Measurements from ENCODE around the gene KIAA1614. TPM values are rescaled to one million over a fixed set of nuclear protein-coding genes. Genes with fewer than 3 reads are reported as not detected.

KIAA1614 gene
- polyA plus RNA-seq, 1 of the 3 experiments (the other 2 are of a cell fraction) = 1.1 TPM

DNA sequence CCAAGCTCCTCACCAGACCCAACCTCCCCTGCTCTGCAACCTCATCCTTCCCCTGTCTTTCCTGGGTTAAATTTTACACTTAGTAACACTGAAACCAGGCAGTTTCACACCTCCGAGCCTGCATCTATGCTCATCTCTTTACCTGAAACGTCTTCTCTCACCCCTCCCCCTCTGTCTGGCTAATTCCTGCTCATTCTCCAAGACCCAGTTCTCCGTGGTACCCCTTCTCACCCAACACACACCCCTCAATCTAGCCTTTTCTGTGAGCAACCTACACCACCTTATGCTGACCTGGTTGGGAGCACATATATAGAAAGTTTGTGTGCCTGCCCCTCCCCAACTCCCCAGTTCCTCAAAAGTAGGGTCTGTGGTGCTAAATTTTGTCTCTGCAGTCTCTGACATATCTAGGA, 3.7 kb upstream of the KIAA1614 start:
- ChIA-PET CTCF (interaction anchor here (1.1 to 1.8 kb wide), 2 partner anchors 27 to 258 kb away, joined by 4 read pairs; no protein-coding TSS in a partner anchor), POLR2A (no interaction called here)
- Histone ChIP-seq H3K27me3 (ENCODE audit: insufficient read depth) (no peaks in the 10 kb centered on the region), H3F3A (replicated peaks; ENCODE audit: insufficient read depth) (no peaks in the 10 kb centered on the region), H3K4me1 (ENCODE audit: control insufficient read depth in 1 of 2, insufficient read depth in 2 of 2, low read depth in 1 of 2, low read length in 1 of 2) (no peaks in the 10 kb centered on the region), H3K36me3 (replicated peaks in 1 of 2; ENCODE audit: control insufficient read depth in 1 of 2, insufficient read depth in 2 of 2, low read length in 1 of 2) (no peaks in the 10 kb centered on the region), H3K4me2 (no peak overlapping the region), H3K9me3 (no peaks in the 10 kb centered on the region), H3K79me2 (ENCODE audit: insufficient read depth) (no peaks in the 10 kb centered on the region), H3K4me3 (ENCODE audit: low read depth in 2 of 2, low read length in 1 of 2) (no peak overlapping the region), H3K27ac (ENCODE audit: low read depth in 2 of 2, low read length in 1 of 2) (no peak overlapping the region), H2AFZ (ENCODE audit: low read depth) (no peak overlapping the region), H4K20me1 (ENCODE audit: insufficient read depth) (no peaks in the 10 kb centered on the region), H3K9ac (no peak overlapping the region), H3K9me2 (no peaks in the 10 kb centered on the region)
- whole genome bisulfite sequencing (ENCODE audit: low lambda C conversion rate) = 71% methylated on average over 3 of the region's 3 CpGs
- peak; percentile 7 for DNase-seq
- TF ChIP-seq SMC3 (IDR thresholded peaks at IDR 0.05; ENCODE audit: low read depth, low read length) = no peak
- no peak for TF ChIP-seq RXRA (IDR thresholded peaks at IDR 0.05; ENCODE audit: borderline replicate concordance, low read depth)
- TF ChIP-seq, protein P1, sequence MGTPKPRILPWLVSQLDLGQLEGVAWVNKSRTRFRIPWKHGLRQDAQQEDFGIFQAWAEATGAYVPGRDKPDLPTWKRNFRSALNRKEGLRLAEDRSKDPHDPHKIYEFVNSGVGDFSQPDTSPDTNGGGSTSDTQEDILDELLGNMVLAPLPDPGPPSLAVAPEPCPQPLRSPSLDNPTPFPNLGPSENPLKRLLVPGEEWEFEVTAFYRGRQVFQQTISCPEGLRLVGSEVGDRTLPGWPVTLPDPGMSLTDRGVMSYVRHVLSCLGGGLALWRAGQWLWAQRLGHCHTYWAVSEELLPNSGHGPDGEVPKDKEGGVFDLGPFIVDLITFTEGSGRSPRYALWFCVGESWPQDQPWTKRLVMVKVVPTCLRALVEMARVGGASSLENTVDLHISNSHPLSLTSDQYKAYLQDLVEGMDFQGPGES (IDR thresholded peaks at IDR 0.05; ENCODE audit: low read depth, low read length) = no peak
- TF ChIP-seq MXI1 (IDR thresholded peaks at IDR 0.05; ENCODE audit: low read depth, low read length) = no peak
- TF ChIP-seq EP300 (IDR thresholded peaks at IDR 0.05; ENCODE audit: borderline replicate concordance in 1 of 2, low read depth in 1 of 2, low read length in 1 of 2) = no peak
- no peak for TF ChIP-seq NFIC (IDR thresholded peaks at IDR 0.05; ENCODE audit: borderline replicate concordance)
- TF ChIP-seq, protein P2, sequence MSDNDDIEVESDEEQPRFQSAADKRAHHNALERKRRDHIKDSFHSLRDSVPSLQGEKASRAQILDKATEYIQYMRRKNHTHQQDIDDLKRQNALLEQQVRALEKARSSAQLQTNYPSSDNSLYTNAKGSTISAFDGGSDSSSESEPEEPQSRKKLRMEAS (IDR thresholded peaks at IDR 0.05; ENCODE audit: low read depth) = no peak
- no peak for TF ChIP-seq YY1 (IDR thresholded peaks at IDR 0.05; ENCODE audit: low read depth)
- TF ChIP-seq GATA2 (CRISPR knock-in tag; IDR thresholded peaks at IDR 0.05) = no peak
- TF ChIP-seq RAD21 (IDR thresholded peaks at IDR 0.05; ENCODE audit: low read length) = no peak
- TF ChIP-seq RCOR1 (IDR thresholded peaks at IDR 0.05; ENCODE audit: low read length) = no peak
- no peak for TF ChIP-seq FOSL2 (IDR thresholded peaks at IDR 0.05; ENCODE audit: borderline replicate concordance, low read depth)

DNA sequence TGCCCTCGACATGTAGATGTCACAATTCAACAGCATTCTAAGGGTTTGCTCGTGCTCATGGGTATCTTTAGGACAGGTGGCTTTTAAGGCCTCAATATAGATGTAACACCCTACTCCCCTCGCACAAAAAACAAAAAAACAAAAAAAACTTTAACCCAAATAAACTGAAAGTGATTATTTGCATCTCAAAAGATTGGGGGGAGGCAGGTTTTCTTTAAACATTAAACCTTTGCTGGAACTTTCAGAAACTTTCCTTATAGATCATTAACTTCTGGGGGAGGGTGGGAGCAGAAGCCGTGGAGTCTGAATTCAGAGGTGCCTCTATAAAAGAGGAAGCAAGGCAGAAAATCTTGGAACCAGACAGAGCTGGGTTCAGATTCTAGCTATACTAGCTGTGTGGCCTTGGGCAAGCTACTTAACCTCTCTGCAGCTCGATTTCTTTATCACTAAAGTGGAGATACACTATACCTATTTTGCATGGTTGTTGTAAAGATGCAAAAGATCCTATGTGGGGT, 3.2 kb upstream of the KIAA1614 start:
- Histone ChIP-seq H3K36me3 (replicated peaks in 1 of 2; ENCODE audit: control insufficient read depth in 1 of 2, insufficient read depth in 2 of 2, low read length in 1 of 2) (no peaks in the 10 kb centered on the region), H3K9me2 (no peaks in the 10 kb centered on the region), H3K27ac (ENCODE audit: low read depth in 2 of 2, low read length in 1 of 2) (no peak overlapping the region), H3K79me2 (ENCODE audit: insufficient read depth) (no peaks in the 10 kb centered on the region), H3K27me3 (ENCODE audit: insufficient read depth) (no peaks in the 10 kb centered on the region), H3K4me1 (ENCODE audit: control insufficient read depth in 1 of 2, insufficient read depth in 2 of 2, low read depth in 1 of 2, low read length in 1 of 2) (no peaks in the 10 kb centered on the region), H3K9me3 (no peaks in the 10 kb centered on the region), H3F3A (replicated peaks; ENCODE audit: insufficient read depth) (no peaks in the 10 kb centered on the region), H3K4me3 (ENCODE audit: low read depth in 2 of 2, low read length in 1 of 2) (no peak overlapping the region), H2AFZ (ENCODE audit: low read depth) (no peak overlapping the region), H3K4me2 (no peak overlapping the region), H4K20me1 (ENCODE audit: insufficient read depth) (no peaks in the 10 kb centered on the region), H3K9ac (no peak overlapping the region)
- no peak for DNase-seq
- POLR2A ChIA-PET = interaction anchor here (0.6 kb wide), 1 partner anchor 254 kb away, joined by 3 read pairs; no protein-coding TSS in a partner anchor
- CTCF ChIA-PET = interaction anchor here (1.1 kb wide), 1 partner anchor 258 kb away, joined by 4 read pairs; no protein-coding TSS in a partner anchor
- WGBS (ENCODE audit: low lambda C conversion rate) = 61% methylated on average over 5 of the region's 5 CpGs
- TF ChIP-seq TAF1 (IDR thresholded peaks at IDR 0.05; ENCODE audit: borderline replicate concordance, low read depth, low read length) (no peak), POLR2AphosphoS5 (IDR thresholded peaks at IDR 0.05; ENCODE audit: low read depth, low read length) (no peak), YY1 (IDR thresholded peaks at IDR 0.05; ENCODE audit: low read depth) (no peak), GABPA (IDR thresholded peaks at IDR 0.05; ENCODE audit: low read depth) (no peak), RXRA (IDR thresholded peaks at IDR 0.05; ENCODE audit: borderline replicate concordance, low read depth) (no peak), FOXM1 (IDR thresholded peaks at IDR 0.05; ENCODE audit: low read depth) (no peak), RCOR1 (IDR thresholded peaks at IDR 0.05; ENCODE audit: low read length) (no peak), GATA2 (CRISPR knock-in tag; IDR thresholded peaks at IDR 0.05) (no peak), FOXJ3 (CRISPR knock-in tag; IDR thresholded peaks at IDR 0.05) (no peak)
- TF ChIP-seq, protein P1 (IDR thresholded peaks at IDR 0.05; ENCODE audit: low read depth, low read length) = no peak
- TF ChIP-seq, protein P3, sequence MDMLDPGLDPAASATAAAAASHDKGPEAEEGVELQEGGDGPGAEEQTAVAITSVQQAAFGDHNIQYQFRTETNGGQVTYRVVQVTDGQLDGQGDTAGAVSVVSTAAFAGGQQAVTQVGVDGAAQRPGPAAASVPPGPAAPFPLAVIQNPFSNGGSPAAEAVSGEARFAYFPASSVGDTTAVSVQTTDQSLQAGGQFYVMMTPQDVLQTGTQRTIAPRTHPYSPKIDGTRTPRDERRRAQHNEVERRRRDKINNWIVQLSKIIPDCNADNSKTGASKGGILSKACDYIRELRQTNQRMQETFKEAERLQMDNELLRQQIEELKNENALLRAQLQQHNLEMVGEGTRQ (IDR thresholded peaks at IDR 0.05; ENCODE audit: borderline replicate concordance, low read depth, low read length) = no peak
- TF ChIP-seq, protein P4, sequence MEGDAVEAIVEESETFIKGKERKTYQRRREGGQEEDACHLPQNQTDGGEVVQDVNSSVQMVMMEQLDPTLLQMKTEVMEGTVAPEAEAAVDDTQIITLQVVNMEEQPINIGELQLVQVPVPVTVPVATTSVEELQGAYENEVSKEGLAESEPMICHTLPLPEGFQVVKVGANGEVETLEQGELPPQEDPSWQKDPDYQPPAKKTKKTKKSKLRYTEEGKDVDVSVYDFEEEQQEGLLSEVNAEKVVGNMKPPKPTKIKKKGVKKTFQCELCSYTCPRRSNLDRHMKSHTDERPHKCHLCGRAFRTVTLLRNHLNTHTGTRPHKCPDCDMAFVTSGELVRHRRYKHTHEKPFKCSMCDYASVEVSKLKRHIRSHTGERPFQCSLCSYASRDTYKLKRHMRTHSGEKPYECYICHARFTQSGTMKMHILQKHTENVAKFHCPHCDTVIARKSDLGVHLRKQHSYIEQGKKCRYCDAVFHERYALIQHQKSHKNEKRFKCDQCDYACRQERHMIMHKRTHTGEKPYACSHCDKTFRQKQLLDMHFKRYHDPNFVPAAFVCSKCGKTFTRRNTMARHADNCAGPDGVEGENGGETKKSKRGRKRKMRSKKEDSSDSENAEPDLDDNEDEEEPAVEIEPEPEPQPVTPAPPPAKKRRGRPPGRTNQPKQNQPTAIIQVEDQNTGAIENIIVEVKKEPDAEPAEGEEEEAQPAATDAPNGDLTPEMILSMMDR (IDR thresholded peaks at IDR 0.05) = no peak
